Karpas-422 (cell line): ENCODE results near the gene ZNF787. TPM values are rescaled to one million over a fixed set of nuclear protein-coding genes. Genes with fewer than 3 reads are reported as not detected.
"Not testable (repeated sequence)": the region's sequence is repeated elsewhere in the genome, so short reads cannot be mapped to it uniquely, and the experiment has no call there.

Source experiments
- DNase-seq: peaks from one replicate; pipeline ENCODE4 v3.0.0-alpha.2; 2015
- H2AFZ ChIP-seq: fragments of 200-600 bp; sonication (generic); 2 replicates; pipeline ENCODE4 v1.6.1; 2014; ENCODE audit warnings: antibody characterized with exemption, low read length, mixed read lengths
- H3K27ac ChIP-seq: fragments of 200-600 bp; sonication (generic); 2 replicates; pipeline ENCODE4 v1.5.1; 2014; ENCODE audit warnings: mild to moderate bottlenecking, low read length, moderate library complexity
- H3K27me3 ChIP-seq: fragments of 200-600 bp; sonication (generic); 2 replicates; pipeline ENCODE4 v1.6.1; 2014; ENCODE audit warnings: low read length, mixed read lengths
- H3K36me3 ChIP-seq: fragments of 200-600 bp; sonication (generic); 2 replicates; pipeline ENCODE4 v1.6.1; 2014; ENCODE audit warnings: low read length, mixed read lengths; ENCODE audit not compliant: insufficient read depth
- H3K4me1 ChIP-seq: fragments of 200-600 bp; sonication (generic); 2 replicates; pipeline ENCODE4 v1.6.1; 2014; ENCODE audit warnings: mild to moderate bottlenecking, low read length, mixed read lengths
- H3K4me2 ChIP-seq: fragments of 200-600 bp; sonication (generic); 2 replicates; pipeline ENCODE4 v1.6.1; 2014; ENCODE audit warnings: low read length, low read depth, mild to moderate bottlenecking; ENCODE audit not compliant: poor library complexity, severe bottlenecking
- H3K4me3 ChIP-seq: fragments of 200-600 bp; sonication (generic); 2 replicates; pipeline ENCODE4 v1.5.1; 2014; ENCODE audit warnings: mild to moderate bottlenecking, antibody characterized with exemption, low read length, mixed read lengths
- H3K79me2 ChIP-seq: fragments of 200-600 bp; sonication (generic); 2 replicates; pipeline ENCODE4 v1.6.1; 2014; ENCODE audit warnings: mild to moderate bottlenecking, low read length, mixed read lengths
- H3K9ac ChIP-seq: fragments of 200-600 bp; sonication (generic); 2 replicates; pipeline ENCODE4 v1.6.0; 2014; ENCODE audit warnings: low read length
- H3K9me2 ChIP-seq: fragments of 200-600 bp; sonication (generic), shearing (Covaris generic); replicated peaks from 2 replicates; pipeline ENCODE4 v1.6.0; 2014; ENCODE audit warnings: mild to moderate bottlenecking, low read length, moderate library complexity; ENCODE audit not compliant: insufficient read depth
- H3K9me3 ChIP-seq: fragments of 300-700, 200-600 bp; sonication (generic); 2 replicates; pipeline ENCODE4 v1.6.1; 2014; ENCODE audit warnings: low read length, mixed read lengths
- H4K20me1 ChIP-seq: fragments of 200-600 bp; sonication (generic); 2 replicates; pipeline ENCODE4 v1.6.1; 2014; ENCODE audit warnings: mild to moderate bottlenecking, antibody characterized with exemption, low read length, low read depth; ENCODE audit not compliant: insufficient read depth
- total RNA-seq: library from RNA; depleted of rRNA; stranded (reverse); fragments of >200 nt; shearing (Covaris generic); gene quantifications from 2 replicates; pipeline ENCODE4 v1.2.3, GENCODE V29; 2014; ENCODE audit warnings: low replicate concordance

The ZNF787 gene
- total RNA-seq, 1 experiment from 2014 or later: 26.2 TPM

GRCh38 chr19:56110515-56111448 lies 10.3 kb downstream of the ZNF787 start:
- H3K4me2 ChIP-seq: no peak overlapping the region
- H3K4me1 ChIP-seq: peaks cover 47% of the 10 kb centered on the region

GRCh38 chr19:56109226-56109625 lies 11.9 kb downstream of the ZNF787 start:
- Histone ChIP-seq H3K27me3 (no peaks in the 10 kb centered on the region), H3K9me2 (no peaks in the 10 kb centered on the region), H3K79me2 (peaks cover 99% of the 10 kb centered on the region), H3K4me3 (no peak overlapping the region), H3K9ac (no peak overlapping the region), H3K27ac (no peak overlapping the region), H4K20me1 (peaks cover 92% of the 10 kb centered on the region), H3K36me3 (no peaks in the 10 kb centered on the region), H3K4me2 (no peak overlapping the region), H3K4me1 (peaks cover 40% of the 10 kb centered on the region), H2AFZ (no peak overlapping the region), H3K9me3 (no peaks in the 10 kb centered on the region)
- DNase-seq: no peak

More at GRCh38 chr19:56110515-56111448, 10.3 kb downstream of the ZNF787 start:
- no peaks in the 10 kb centered on the region for H3K27me3 ChIP-seq
- H3K27ac ChIP-seq: no peak overlapping the region
- no peaks in the 10 kb centered on the region for H3K9me3 ChIP-seq
- DNase-seq: no peak
- H3K9ac ChIP-seq: no peak overlapping the region
- H3K4me3 ChIP-seq: no peak overlapping the region
- peaks cover 90% of the 10 kb centered on the region for H4K20me1 ChIP-seq
- H3K79me2 ChIP-seq: peaks cover 100% of the 10 kb centered on the region
- H3K9me2 ChIP-seq: no peaks in the 10 kb centered on the region
- H2AFZ ChIP-seq: no peak overlapping the region
- no peaks in the 10 kb centered on the region for H3K36me3 ChIP-seq

DNA sequence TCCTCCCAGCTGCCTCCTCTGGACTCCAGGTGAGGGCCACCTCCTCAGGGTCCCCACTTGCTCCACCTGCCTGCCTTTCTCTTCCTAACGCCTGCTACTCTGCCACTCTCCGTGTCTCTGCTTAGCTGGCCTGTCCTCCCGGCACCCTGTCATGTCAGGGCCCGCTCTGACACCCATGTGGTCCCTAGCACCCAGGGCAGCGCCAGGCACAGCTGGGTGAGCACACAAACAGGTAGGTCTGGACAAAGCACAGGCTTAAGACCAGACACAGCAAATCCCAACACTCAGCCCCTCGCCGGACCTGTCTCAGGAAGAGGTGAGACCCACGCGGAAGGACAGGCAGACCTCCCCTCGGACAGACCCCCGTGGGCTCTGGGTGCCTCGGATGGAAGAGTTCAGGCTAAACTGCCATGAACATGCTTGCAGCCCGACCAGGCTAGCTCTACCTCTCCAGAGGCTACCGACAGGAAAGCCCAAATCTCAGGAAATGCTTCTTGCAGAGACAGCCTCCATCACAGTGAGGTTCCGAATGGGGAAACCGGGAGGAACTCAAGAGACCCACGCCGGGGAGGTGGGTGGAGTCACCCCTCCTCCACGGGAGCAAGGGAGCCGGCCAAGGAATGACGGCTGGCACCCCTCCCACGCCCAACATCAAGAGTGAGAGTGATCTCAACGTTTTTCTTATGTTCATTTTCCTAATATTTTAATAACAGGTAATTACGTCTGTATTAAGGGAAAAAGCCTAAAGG lies 12.5 kb downstream of the ZNF787 start:
- no peak overlapping the region for H3K9ac ChIP-seq
- no peaks in the 10 kb centered on the region for H3K9me2 ChIP-seq
- H3K27me3 ChIP-seq: no peaks in the 10 kb centered on the region
- no peaks in the 10 kb centered on the region for H3K9me3 ChIP-seq
- peaks cover 95% of the 10 kb centered on the region for H3K79me2 ChIP-seq
- H4K20me1 ChIP-seq: peaks cover 88% of the 10 kb centered on the region
- no peak for DNase-seq
- no peak overlapping the region for H3K27ac ChIP-seq
- peaks cover 35% of the 10 kb centered on the region for H3K4me1 ChIP-seq
- no peak overlapping the region for H2AFZ ChIP-seq
- H3K36me3 ChIP-seq: no peaks in the 10 kb centered on the region
- no peak overlapping the region for H3K4me3 ChIP-seq
- no peak overlapping the region for H3K4me2 ChIP-seq

- no peak for DNase-seq
- peaks cover 88% of the 10 kb centered on the region for H4K20me1 ChIP-seq
Observed at GRCh38 chr19:56107626-56108351, 13.3 kb downstream of the ZNF787 start.

GRCh38 chr19:56106993-56107392 lies 14.1 kb downstream of the ZNF787 start:
- H3K9me3 ChIP-seq: no peaks in the 10 kb centered on the region
- no peak overlapping the region for H3K27ac ChIP-seq
- H3K4me2 ChIP-seq: no peak overlapping the region
- H4K20me1 ChIP-seq: peaks cover 89% of the 10 kb centered on the region
- H3K4me1 ChIP-seq: peaks cover 19% of the 10 kb centered on the region
- DNase-seq: no peak
- H3K36me3 ChIP-seq: peaks cover 5% of the 10 kb centered on the region; the same call in 1 of the 2 replicates
- H3K27me3 ChIP-seq: no peaks in the 10 kb centered on the region
- no peaks in the 10 kb centered on the region for H3K9me2 ChIP-seq
- no peak overlapping the region for H2AFZ ChIP-seq
- H3K79me2 ChIP-seq: peaks cover 95% of the 10 kb centered on the region
- H3K4me3 ChIP-seq: no peak overlapping the region
- H3K9ac ChIP-seq: no peak overlapping the region

More at GRCh38 chr19:56107626-56108351, 13.3 kb downstream of the ZNF787 start:
- H3K4me1 ChIP-seq: peaks cover 27% of the 10 kb centered on the region
- H3K27ac ChIP-seq: no peak overlapping the region
- no peak overlapping the region for H3K4me3 ChIP-seq
- H3K9ac ChIP-seq: no peak overlapping the region
- H3K79me2 ChIP-seq: peaks cover 95% of the 10 kb centered on the region
- H3K9me3 ChIP-seq: no peaks in the 10 kb centered on the region
- H2AFZ ChIP-seq: no peak overlapping the region
- peaks cover under 1% of the 10 kb centered on the region; the same call in 1 of the 2 replicates for H3K36me3 ChIP-seq
- no peaks in the 10 kb centered on the region for H3K9me2 ChIP-seq
- no peaks in the 10 kb centered on the region for H3K27me3 ChIP-seq
- H3K4me2 ChIP-seq: no peak overlapping the region

DNA sequence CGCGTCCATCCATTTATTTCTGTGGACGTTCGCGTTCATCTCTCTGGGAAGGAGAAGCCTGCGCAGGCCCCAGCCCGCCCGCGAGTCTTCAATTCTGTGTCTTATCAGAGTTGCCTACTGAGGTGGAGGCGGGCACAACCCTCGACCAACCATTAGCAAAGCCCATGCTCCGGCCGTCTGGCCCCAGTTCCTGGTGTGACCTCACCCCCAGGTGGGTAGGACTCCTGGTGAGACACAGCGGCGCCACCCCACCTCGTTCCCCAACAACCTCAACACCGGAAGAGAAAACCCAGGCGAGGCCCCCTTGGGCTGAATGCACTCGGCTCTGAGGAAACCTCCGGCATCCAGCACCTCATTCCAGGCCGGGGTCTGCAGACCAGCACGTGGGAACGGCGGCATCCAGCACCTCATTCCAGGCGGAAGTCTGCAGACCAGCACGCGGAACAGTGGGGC lies 14.7 kb downstream of the ZNF787 start:
- DNase-seq: no peak
- no peaks in the 10 kb centered on the region for H3K9me3 ChIP-seq
- H3K4me3 ChIP-seq: no peak overlapping the region
- H3K4me2 ChIP-seq: no peak overlapping the region
- H3K27ac ChIP-seq: no peak overlapping the region
- H2AFZ ChIP-seq: no peak overlapping the region
- H4K20me1 ChIP-seq: peaks cover 87% of the 10 kb centered on the region
- peaks cover 95% of the 10 kb centered on the region for H3K79me2 ChIP-seq
- H3K4me1 ChIP-seq: peaks cover 13% of the 10 kb centered on the region
- H3K36me3 ChIP-seq: peaks cover 11% of the 10 kb centered on the region; the same call in 1 of the 2 replicates
- H3K9ac ChIP-seq: no peak overlapping the region
- no peaks in the 10 kb centered on the region for H3K27me3 ChIP-seq
- no peaks in the 10 kb centered on the region for H3K9me2 ChIP-seq

GRCh38 chr19:56105831-56106396 lies 15.2 kb downstream of the ZNF787 start:
- H2AFZ ChIP-seq, H3K9me3 ChIP-seq, H3K9ac ChIP-seq, H3K4me2 ChIP-seq, H3K27ac ChIP-seq, H3K4me3 ChIP-seq, DNase-seq, H3K4me1 ChIP-seq, H3K27me3 ChIP-seq, H3K9me2 ChIP-seq: not testable (repeated sequence)
- Histone ChIP-seq H3K79me2 (peaks cover 95% of the 10 kb centered on the region), H3K36me3 (peaks cover 16% of the 10 kb centered on the region; the same call in 1 of the 2 replicates), H4K20me1 (peaks cover 86% of the 10 kb centered on the region)
